Left ventricle myocardium inferior (tissue), 1 donor: Measurements from ENCODE around the gene NATD1. TPM values are rescaled to one million over a fixed set of nuclear protein-coding genes. Genes with fewer than 3 reads are reported as not detected.

Experiments
- DNase-seq: peaks from one replicate; pipeline ENCODE4 v3.0.0-alpha.2; 2020
- H3K27ac ChIP-seq: fragments of 200-600 bp; replicated peaks from 2 replicates; pipeline ENCODE4 v1.8.0; 2021
- H3K27me3 ChIP-seq: fragments of 200-600 bp; 2 replicates; pipeline ENCODE4 v1.8.0; 2021; ENCODE audit warnings: low read depth
- H3K36me3 ChIP-seq: fragments of 200-600 bp; 2 replicates; pipeline ENCODE4 v1.8.0; 2021
- H3K4me1 ChIP-seq: fragments of 200-600 bp; 2 replicates; pipeline ENCODE4 v1.8.0; 2021
- H3K4me3 ChIP-seq: fragments of 200-600 bp; 2 replicates; pipeline ENCODE4 v1.8.0; 2021; ENCODE audit warnings: mild to moderate bottlenecking, moderate library complexity
- H3K9me3 ChIP-seq: fragments of 200-600 bp; replicated peaks from 2 replicates; pipeline ENCODE4 v1.8.0; 2021
- CTCF ChIP-seq: fragments of 200-600 bp; IDR thresholded peaks from 2 replicates; pipeline ENCODE4 v1.8.0; 2021; ENCODE audit warnings: antibody characterized with exemption, mild to moderate bottlenecking, borderline replicate concordance
- intact Hi-C: fragments of 100-400 bp; cut with micrococcal nuclease; formaldehyde crosslinking; loops from one replicate; pipeline ENCODE4 v1.11.0; 2022
- total RNA-seq: library from RNA; stranded (reverse); fragmentation: NEBNext Ultra II Directional; extraction: Animal tissue kit (Norgen Biotek cat#: 25700); gene quantifications from one replicate; pipeline ENCODE4 v1.2.1, GENCODE V29; 2021
- donor health status: DM: no; HTN: yes; CAD: no; lungs with severe emphysema.

Gene NATD1
- total RNA-seq, 1 donor from 2014 or later = 17.7 TPM

DNA sequence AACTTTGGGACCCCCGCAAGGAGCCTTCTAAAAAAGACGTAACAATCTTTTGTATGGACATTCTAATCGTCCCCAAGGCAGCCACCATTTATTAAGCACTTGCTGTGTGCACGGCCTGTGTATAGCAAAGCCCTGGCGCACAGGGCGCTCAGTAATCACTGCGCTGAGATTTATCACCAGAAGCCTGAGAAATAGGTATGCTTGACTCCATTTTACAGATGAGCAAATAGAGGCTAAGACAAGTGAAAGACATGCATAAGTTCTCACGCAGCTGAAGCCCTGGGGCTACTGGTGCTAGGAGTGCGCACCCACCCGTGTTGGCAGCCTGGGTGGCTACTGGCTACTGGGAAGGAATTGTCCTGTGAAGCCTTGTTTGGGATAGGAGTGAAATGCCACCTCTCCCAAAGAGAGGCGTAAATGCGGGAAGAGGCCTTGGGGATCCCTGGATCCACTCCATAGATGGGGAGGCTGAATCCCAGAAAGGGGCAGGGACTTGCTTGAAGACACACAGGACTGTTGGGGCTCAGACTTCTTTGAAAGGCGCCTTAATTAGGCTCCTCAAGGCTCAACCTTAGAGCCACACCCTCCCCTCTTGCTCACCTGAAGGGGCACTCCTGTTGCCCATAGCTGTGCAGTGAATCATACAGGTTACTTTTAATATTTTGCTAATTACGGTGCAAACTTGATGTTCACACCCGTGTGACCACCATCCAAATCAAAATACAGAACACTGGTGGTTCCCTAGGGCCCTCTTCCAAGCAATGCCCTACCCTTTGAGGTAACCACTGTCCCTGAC lies 634 bp upstream of the NATD1 start:
- Histone ChIP-seq H3K27me3 (no peaks in the 10 kb centered on the region), H3K4me1 (peaks cover 46% of the 10 kb centered on the region), H3K27ac (peak overlapping the region; percentile 88), H3K9me3 (no peaks in the 10 kb centered on the region), H3K36me3 (no peaks in the 10 kb centered on the region), H3K4me3 (peak overlapping the region; percentile 81)
- no peak for TF ChIP-seq CTCF
- no peak for DNase-seq
- intact Hi-C loops = no loop called here

DNA sequence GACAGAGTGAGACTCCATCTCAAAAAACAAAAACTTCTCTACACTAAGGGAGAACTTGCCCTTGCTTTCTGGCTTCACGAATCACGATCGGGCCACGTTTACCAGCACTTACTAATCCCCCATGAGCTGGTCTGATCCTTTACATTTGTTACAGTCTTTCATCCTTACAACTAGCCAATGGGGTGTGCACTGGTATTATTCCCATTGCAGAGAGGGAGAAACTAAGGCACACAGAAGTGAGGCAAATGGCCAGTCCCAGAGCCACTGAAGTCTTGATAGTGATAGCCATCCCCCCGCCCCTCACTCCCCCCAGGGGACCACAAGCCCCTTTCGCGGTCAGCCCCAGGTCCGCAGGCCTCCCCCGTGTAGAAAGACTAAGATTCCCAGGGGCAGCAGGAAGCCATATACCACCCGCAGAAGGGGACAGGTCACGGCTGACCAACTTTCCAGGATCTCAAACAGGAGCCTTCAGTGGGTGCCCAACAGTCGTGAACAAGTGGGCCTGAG lies 868 bp downstream of the NATD1 start:
- peak overlapping the region; percentile 81 for H3K4me3 ChIP-seq
- no peaks in the 10 kb centered on the region for H3K27me3 ChIP-seq
- no peaks in the 10 kb centered on the region for H3K36me3 ChIP-seq
- peak overlapping the region; percentile 88 for H3K27ac ChIP-seq
- no peaks in the 10 kb centered on the region for H3K9me3 ChIP-seq
- peaks cover 61% of the 10 kb centered on the region for H3K4me1 ChIP-seq
- TF ChIP-seq CTCF = no peak
- no peak for DNase-seq
- intact Hi-C loops = no loop called here

DNA sequence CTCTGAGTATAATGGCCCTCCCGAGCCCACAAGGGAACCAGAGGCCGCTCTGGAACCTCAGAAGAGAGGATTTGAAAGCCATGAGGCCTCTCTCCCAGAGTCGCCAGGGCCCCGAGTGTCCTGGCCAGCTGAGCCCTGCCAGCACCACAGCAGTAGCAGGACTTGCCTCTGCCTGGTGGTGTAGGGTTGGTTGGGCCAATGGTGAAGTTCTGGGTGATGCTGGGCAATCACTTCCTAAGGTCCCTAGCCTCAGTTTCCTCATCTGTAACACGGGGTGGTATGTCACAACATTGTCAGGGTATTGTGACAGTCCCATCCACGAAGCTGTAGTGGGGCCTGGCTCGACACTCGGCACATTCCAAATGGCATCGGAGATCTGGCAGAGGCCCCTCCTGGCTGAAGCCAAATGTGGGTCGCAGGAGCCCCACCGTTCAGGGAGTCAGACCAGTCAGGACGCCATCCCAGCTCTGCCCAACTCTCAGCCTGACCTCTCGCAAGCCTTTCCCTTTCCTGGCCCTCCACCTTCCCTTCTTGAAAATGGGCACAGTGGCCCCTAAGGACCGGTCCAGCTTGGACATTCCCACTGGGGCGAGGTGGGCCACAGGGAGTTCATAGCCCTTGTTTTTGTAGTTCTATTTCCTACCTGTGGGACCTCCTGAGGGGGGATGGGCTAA lies 1.7 kb downstream of the NATD1 start:
- intact Hi-C loops = no loop called here
- no peak for DNase-seq
- no peaks in the 10 kb centered on the region for H3K27me3 ChIP-seq
- no peaks in the 10 kb centered on the region for H3K36me3 ChIP-seq
- H3K9me3 ChIP-seq = no peaks in the 10 kb centered on the region
- TF ChIP-seq CTCF = no peak
- peaks cover 69% of the 10 kb centered on the region for H3K4me1 ChIP-seq
- H3K27ac ChIP-seq = peak overlapping the region; percentile 27
- H3K4me3 ChIP-seq = peak overlapping the region; percentile 81

DNA sequence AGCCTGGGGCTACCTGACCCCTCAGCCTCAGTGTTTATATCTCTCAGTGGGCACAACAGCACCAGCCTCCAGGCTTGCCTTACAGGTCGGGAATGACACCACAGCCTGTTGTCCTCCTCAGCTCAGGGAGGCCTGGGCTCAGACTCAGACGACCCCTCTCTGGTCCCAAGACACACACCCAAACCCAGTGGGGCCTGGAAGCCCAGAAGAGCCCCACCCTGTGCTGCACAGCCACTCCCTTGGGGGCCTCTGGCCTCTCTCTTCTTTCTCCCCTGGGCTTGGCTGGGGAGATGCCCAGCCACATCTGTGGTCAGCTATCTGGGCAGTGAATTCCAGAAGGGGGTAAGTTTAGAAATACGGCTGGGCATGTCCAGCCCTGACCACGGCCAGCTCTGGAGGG lies 2.4 kb downstream of the NATD1 start:
- Histone ChIP-seq H3K4me3 (no peak overlapping the region), H3K9me3 (no peaks in the 10 kb centered on the region), H3K27me3 (no peaks in the 10 kb centered on the region), H3K27ac (peak overlapping the region; percentile 27), H3K4me1 (peaks cover 76% of the 10 kb centered on the region), H3K36me3 (no peaks in the 10 kb centered on the region)
- DNase-seq = no peak
- TF ChIP-seq CTCF = no peak
- intact Hi-C loops = no loop called here

GRCh38 chr17:21249920-21250703 lies 3.1 kb downstream of the NATD1 start:
- Histone ChIP-seq H3K9me3 (no peaks in the 10 kb centered on the region), H3K27ac (peak overlapping the region; percentile 27), H3K36me3 (no peaks in the 10 kb centered on the region), H3K27me3 (no peaks in the 10 kb centered on the region), H3K4me1 (peaks cover 83% of the 10 kb centered on the region), H3K4me3 (no peak overlapping the region)
- intact Hi-C loops = no loop called here
- no peak for DNase-seq
- TF ChIP-seq CTCF = no peak
